ENCODE results near the gene KTN1. TPM values are rescaled to one million over a fixed set of nuclear protein-coding genes. Genes with fewer than 3 reads are reported as not detected.

KTN1 gene
- total RNA-seq, 2 experiments from 2014 or later = 107 to 113 TPM

- peaks cover 3% of the 10 kb centered on the region for H3K4me1 Mint-ChIP-seq (ENCODE audit: low read depth)
Observed at GRCh38 chr14:55638665-55639064, 58.7 kb downstream of the KTN1 start.

DNA sequence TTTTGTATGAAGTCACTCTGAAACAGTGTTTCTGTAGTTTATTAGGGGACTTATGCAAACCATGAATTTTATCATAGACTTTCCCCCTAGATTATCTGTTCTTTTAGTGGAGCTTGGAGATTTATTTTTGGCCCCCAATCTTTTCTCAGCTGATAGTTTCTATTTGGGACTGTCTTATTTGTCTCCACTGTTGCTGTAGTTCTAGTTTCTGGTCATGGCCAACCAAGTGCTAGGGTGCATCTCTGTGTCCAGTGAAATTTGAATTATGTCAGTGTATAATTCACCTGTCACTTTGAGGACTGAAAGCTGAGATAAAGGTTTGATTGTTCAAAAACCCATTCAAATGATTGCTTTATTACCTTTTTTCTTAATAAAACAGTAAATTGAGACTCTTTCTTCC, 61.3 kb downstream of the KTN1 start:
- CTCF ChIA-PET = interaction anchor here (0.7 kb wide), 1 partner anchor 206 kb away, joined by 3 read pairs; no protein-coding TSS in a partner anchor
- Mint-ChIP-seq H3K9me3 (no peaks in the 10 kb centered on the region), H3K27ac (no peak overlapping the region), H3K4me3 (no peak overlapping the region), H3K27me3 (no peaks in the 10 kb centered on the region), H3K4me1 (ENCODE audit: low read depth) (peaks cover 13% of the 10 kb centered on the region), H3K36me3 (ENCODE audit: low read depth) (peaks cover 26% of the 10 kb centered on the region)
- DNase-seq (no peak), ATAC-seq (no peak)
- POLR2A ChIA-PET = interaction anchor here (1.1 kb wide), 1 partner anchor 33 kb away, joined by 3 read pairs; no protein-coding TSS in a partner anchor
- intact Hi-C loops (cut with micrococcal nuclease) = no loop called here
- TF ChIP-seq, protein P1, sequence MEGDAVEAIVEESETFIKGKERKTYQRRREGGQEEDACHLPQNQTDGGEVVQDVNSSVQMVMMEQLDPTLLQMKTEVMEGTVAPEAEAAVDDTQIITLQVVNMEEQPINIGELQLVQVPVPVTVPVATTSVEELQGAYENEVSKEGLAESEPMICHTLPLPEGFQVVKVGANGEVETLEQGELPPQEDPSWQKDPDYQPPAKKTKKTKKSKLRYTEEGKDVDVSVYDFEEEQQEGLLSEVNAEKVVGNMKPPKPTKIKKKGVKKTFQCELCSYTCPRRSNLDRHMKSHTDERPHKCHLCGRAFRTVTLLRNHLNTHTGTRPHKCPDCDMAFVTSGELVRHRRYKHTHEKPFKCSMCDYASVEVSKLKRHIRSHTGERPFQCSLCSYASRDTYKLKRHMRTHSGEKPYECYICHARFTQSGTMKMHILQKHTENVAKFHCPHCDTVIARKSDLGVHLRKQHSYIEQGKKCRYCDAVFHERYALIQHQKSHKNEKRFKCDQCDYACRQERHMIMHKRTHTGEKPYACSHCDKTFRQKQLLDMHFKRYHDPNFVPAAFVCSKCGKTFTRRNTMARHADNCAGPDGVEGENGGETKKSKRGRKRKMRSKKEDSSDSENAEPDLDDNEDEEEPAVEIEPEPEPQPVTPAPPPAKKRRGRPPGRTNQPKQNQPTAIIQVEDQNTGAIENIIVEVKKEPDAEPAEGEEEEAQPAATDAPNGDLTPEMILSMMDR (IDR thresholded peaks at IDR 0.05) = no peak

More at GRCh38 chr14:55638665-55639064, 58.7 kb downstream of the KTN1 start:
- Mint-ChIP-seq H3K9me3 (no peaks in the 10 kb centered on the region), H3K36me3 (ENCODE audit: low read depth) (peaks cover 24% of the 10 kb centered on the region), H3K27ac (no peak overlapping the region), H3K4me3 (no peak overlapping the region), H3K27me3 (no peaks in the 10 kb centered on the region)
- ChIA-PET POLR2A (no interaction called here), CTCF (interaction anchor here (0.9 to 1.8 kb wide), 3 partner anchors 10 to 51 kb away, joined by 3 read pairs; no protein-coding TSS in a partner anchor)
- intact Hi-C loops (cut with micrococcal nuclease) = no loop called here
- TF ChIP-seq, protein P1 (IDR thresholded peaks at IDR 0.05) = no peak
- DNase-seq (no peak), ATAC-seq (no peak)

DNA sequence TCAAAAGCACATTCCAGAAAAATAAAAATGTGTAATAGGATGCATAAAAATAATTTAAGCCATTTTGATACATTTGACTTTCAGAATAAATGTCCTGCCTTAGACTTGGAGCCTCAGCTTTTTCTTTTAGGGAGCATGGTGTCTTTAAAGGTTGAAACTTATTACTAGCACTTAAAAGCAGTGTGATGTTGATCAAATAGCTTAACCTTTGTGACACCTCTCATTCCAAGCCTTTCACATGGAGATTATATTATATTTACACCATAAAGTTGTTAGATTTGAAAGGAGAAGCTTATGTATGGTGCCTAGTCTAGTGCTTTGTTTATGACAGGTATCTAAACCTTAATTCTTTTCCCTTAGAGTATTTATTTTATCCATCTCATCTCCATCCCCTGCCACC, 61.9 kb downstream of the KTN1 start:
- H3K4me3 Mint-ChIP-seq = no peak overlapping the region
- POLR2A ChIA-PET = interaction anchor here (1.1 kb wide), 1 partner anchor 32 kb away, joined by 3 read pairs; no protein-coding TSS in a partner anchor
- peaks cover 24% of the 10 kb centered on the region for H3K36me3 Mint-ChIP-seq (ENCODE audit: low read depth)
- peaks cover 13% of the 10 kb centered on the region for H3K4me1 Mint-ChIP-seq (ENCODE audit: low read depth)
- intact Hi-C loops (cut with micrococcal nuclease) = no loop called here
- CTCF ChIA-PET = interaction anchor here (0.7 kb wide), 1 partner anchor 207 kb away, joined by 3 read pairs; no protein-coding TSS in a partner anchor
- H3K27me3 Mint-ChIP-seq = no peaks in the 10 kb centered on the region
- TF ChIP-seq, protein P1 (IDR thresholded peaks at IDR 0.05) = no peak
- no peak overlapping the region for H3K27ac Mint-ChIP-seq
- H3K9me3 Mint-ChIP-seq = no peaks in the 10 kb centered on the region
- no peak for DNase-seq
- ATAC-seq = no peak

DNA sequence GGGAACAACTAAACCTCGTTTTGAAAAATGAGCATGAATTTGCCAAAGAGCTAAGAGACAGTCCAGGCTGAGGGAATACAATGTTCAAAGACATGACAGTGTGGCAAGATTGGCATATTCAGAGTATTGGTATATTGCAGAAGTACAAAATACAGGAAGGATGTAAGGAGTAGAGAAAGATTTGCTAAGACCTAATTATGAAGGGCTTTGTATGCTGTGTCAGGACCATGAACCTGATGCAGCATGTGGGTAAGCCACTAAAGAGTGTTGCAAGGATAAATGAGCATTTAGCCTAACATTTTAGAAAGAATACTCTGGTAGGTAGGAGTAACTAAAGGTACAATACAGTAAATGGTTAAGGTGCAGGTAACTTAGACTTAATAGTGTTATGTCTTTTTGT, 65.1 kb downstream of the KTN1 start:
- TF ChIP-seq, protein P1 (IDR thresholded peaks at IDR 0.05) = no peak
- H3K36me3 Mint-ChIP-seq (ENCODE audit: low read depth) = peaks cover 24% of the 10 kb centered on the region
- H3K27ac Mint-ChIP-seq = no peak overlapping the region
- POLR2A ChIA-PET = no interaction called here
- H3K4me3 Mint-ChIP-seq = no peak overlapping the region
- no peak for DNase-seq
- H3K4me1 Mint-ChIP-seq (ENCODE audit: low read depth) = peaks cover 14% of the 10 kb centered on the region
- CTCF ChIA-PET = no interaction called here
- H3K27me3 Mint-ChIP-seq = no peaks in the 10 kb centered on the region
- ATAC-seq = no peak
- intact Hi-C loops (cut with micrococcal nuclease) = no loop called here
- H3K9me3 Mint-ChIP-seq = no peaks in the 10 kb centered on the region

GRCh38 chr14:55645845-55646832, 66.1 kb downstream of the KTN1 start:
- Mint-ChIP-seq H3K9me3 (no peaks in the 10 kb centered on the region), H3K27me3 (no peaks in the 10 kb centered on the region), H3K36me3 (ENCODE audit: low read depth) (peaks cover 26% of the 10 kb centered on the region), H3K4me1 (ENCODE audit: low read depth) (peaks cover 18% of the 10 kb centered on the region), H3K27ac (peak overlapping the region; percentile 23), H3K4me3 (no peak overlapping the region)
- ATAC-seq = no peak
- ChIA-PET POLR2A (no interaction called here), CTCF (no interaction called here)
- intact Hi-C loops (cut with micrococcal nuclease) = no loop called here
- no peak for DNase-seq
- TF ChIP-seq, protein P1 (IDR thresholded peaks at IDR 0.05) = no peak
